Regular cardiac myocyte (primary cell): ENCODE measurements around the gene RNF222. TPM values are rescaled to one million over a fixed set of nuclear protein-coding genes. Genes with fewer than 3 reads are reported as not detected.

Experiments used
- total RNA-seq: library from RNA; depleted of rRNA; stranded (reverse); fragments of >200 nt; gene quantifications from 2 replicates; pipeline ENCODE4 v1.2.3, GENCODE V29; 2014

RNF222 gene
- not detected in 2 replicates for total RNA-seq

GRCh38 chr17:8397636-8398035 lies at the start of gene RNF222:
Gene RNF222 (minus strand): TSS chr17:8397827. CDS start chr17:8393461, 4,366 bp downstream.

GRCh38 chr17:8435245-8436168 lies 37.9 kb upstream of the RNF222 start, which contains the start of gene NDEL1:
Gene NDEL1 (plus strand): TSS chr17:8435884. CDS start chr17:8444272, 8,388 bp downstream.

GRCh38 chr17:8383143-8383822 lies 14.3 kb downstream of the RNF222 start, which contains the start of gene RPL26:
Gene RPL26 (minus strand): TSS chr17:8383193. CDS start chr17:8382310, 883 bp downstream.

GRCh38 chr17:8376271-8377067 lies 21.2 kb downstream of the RNF222 start, which contains the start of gene KRABD2:
Gene KRABD2 (minus strand): TSS chr17:8376704.

Other genes starting within 250 kb of the RNF222 start
- 2.5 and 3.7 TPM in 2 replicates for gene PER1, start 245.4 kb downstream of the RNF222 start, total RNA-seq
- gene VAMP2, start 234.9 kb downstream of the RNF222 start, total RNA-seq, result 3.3 and 8.2 TPM in 2 replicates
- gene TMEM107, start 221.4 kb downstream of the RNF222 start, total RNA-seq, result 22.3 and 32.0 TPM in 2 replicates
- gene BORCS6, start 207.6 kb downstream of the RNF222 start, total RNA-seq, result 6.9 and 7.6 TPM in 2 replicates
- 4.2 and 45.6 TPM in 2 replicates for gene AURKB, start 187.3 kb downstream of the RNF222 start, total RNA-seq
- 3.8 and 4.8 TPM in 2 replicates for gene CTC1, start 149.8 kb downstream of the RNF222 start, total RNA-seq
- gene PFAS, start 148.5 kb downstream of the RNF222 start, total RNA-seq, result 9.9 and 51.4 TPM in 2 replicates
- 5.4 and 20.1 TPM in 2 replicates for gene RANGRF, start 109.2 kb downstream of the RNF222 start, total RNA-seq
- 0.19 and 0.56 TPM in 2 replicates for gene SLC25A35, start 102.4 kb downstream of the RNF222 start, total RNA-seq
- gene ARHGEF15, start 87.6 kb downstream of the RNF222 start, total RNA-seq, result under 0.01 TPM in 1 of 2 replicates, not detected in the other
- gene ODF4, start 58.0 kb downstream of the RNF222 start, total RNA-seq, result not detected in 2 replicates
- gene RPL26, start 14.6 kb downstream of the RNF222 start, total RNA-seq, result 3,937 and 4,229 TPM in 2 replicates
- gene NDEL1, start 38.1 kb upstream of the RNF222 start, total RNA-seq, result 52.4 and 57.3 TPM in 2 replicates
- gene MYH10, start 232.9 kb upstream of the RNF222 start, total RNA-seq, result 76.9 and 187 TPM in 2 replicates